GM18867 (cell line): ENCODE measurements around the gene NR2F2.
"Not testable (repeated sequence)": the region's sequence is repeated elsewhere in the genome, so short reads cannot be mapped to it uniquely, and the experiment has no call there.

Source experiments
- ATAC-seq: cut with Tn5 transposase; IDR thresholded peaks from one replicate; pipeline ENCODE4 v1.9.1; 2021; ENCODE audit warnings: mild to moderate bottlenecking, moderate library complexity; ENCODE audit not compliant: unreplicated experiment

NR2F2 gene

GRCh38 chr15:96365781-96366525 is 35.5 kb downstream of the NR2F2 start:
- ATAC-seq, result no peak

GRCh38 chr15:96366526-96366877 is 36.0 kb downstream of the NR2F2 start:
- no peak for ATAC-seq

GRCh38 chr15:96367311-96368200 is 37.1 kb downstream of the NR2F2 start:
- ATAC-seq, result no peak

- no peak for ATAC-seq
Observed at GRCh38 chr15:96369351-96369750, 38.9 kb downstream of the NR2F2 start.

- no peak for ATAC-seq
Observed at GRCh38 chr15:96369825-96370621, 39.5 kb downstream of the NR2F2 start.

GRCh38 chr15:96372554-96372953 is 42.1 kb downstream of the NR2F2 start:
- no peak for ATAC-seq

- ATAC-seq, result no peak
Observed at GRCh38 chr15:96374499-96374898, 44.0 kb downstream of the NR2F2 start.

GRCh38 chr15:96379592-96379991 is 49.1 kb downstream of the NR2F2 start:
- ATAC-seq, result not testable (repeated sequence)

- no peak for ATAC-seq
Observed at GRCh38 chr15:96381463-96381862, 51.0 kb downstream of the NR2F2 start.

GRCh38 chr15:96385195-96385594 is 54.7 kb downstream of the NR2F2 start:
- no peak for ATAC-seq

GRCh38 chr15:96388673-96389072 is 58.2 kb downstream of the NR2F2 start:
- no peak for ATAC-seq
